RWPE2 (cell line): Measurements from ENCODE around the gene CRYBB3.
A peak's percentile ranks its signal among the peaks of the same experiment; 100 is the strongest.

Experiments
- ATAC-seq: fragments of 200-7000 bp; cut with Tn5 transposase; 3 replicates; pipeline ENCODE4 v1.9.1; 2021; ENCODE audit warnings: low read depth
- DNase-seq: peaks from one replicate; pipeline ENCODE4 v3.0.0-alpha.2; 2020; ENCODE audit warnings: low spot score
- H3K27ac ChIP-seq: fragments of 450-650 bp; 2 replicates; pipeline ENCODE4 v1.5.1; 2017; ENCODE audit warnings: mild to moderate bottlenecking; ENCODE audit not compliant: poor library complexity, severe bottlenecking
- H3K27me3 ChIP-seq: fragments of 250-450 bp; sonication (Bioruptor Pico); 2 replicates; pipeline ENCODE4 v1.5.1; 2021; ENCODE audit warnings: mild to moderate bottlenecking, moderate library complexity; ENCODE audit not compliant: insufficient read depth, poor library complexity, severe bottlenecking
- H3K36me3 ChIP-seq: fragments of 250-450 bp; sonication (Bioruptor Pico); 2 replicates; pipeline ENCODE4 v1.5.1; 2020; ENCODE audit warnings: low read depth, mild to moderate bottlenecking, moderate library complexity
- H3K4me1 ChIP-seq: fragments of 250-450 bp; sonication (Bioruptor Pico); 2 replicates; pipeline ENCODE4 v1.5.1; 2021; ENCODE audit warnings: mild to moderate bottlenecking, moderate library complexity; ENCODE audit not compliant: insufficient read depth, poor library complexity, severe bottlenecking
- H3K4me3 ChIP-seq: fragments of 250-450 bp; sonication (Bioruptor Pico); 2 replicates; pipeline ENCODE4 v1.5.1; 2021; ENCODE audit warnings: mild to moderate bottlenecking, moderate library complexity; ENCODE audit not compliant: severe bottlenecking
- H3K9me3 ChIP-seq: fragments of 250-450 bp; sonication (Bioruptor Pico); 2 replicates; pipeline ENCODE4 v1.5.1; 2021; ENCODE audit warnings: mild to moderate bottlenecking, moderate library complexity; ENCODE audit not compliant: severe bottlenecking
- CTCF ChIP-seq: fragments of 450-650 bp; IDR thresholded peaks from one replicate; pipeline ENCODE4 v1.5.1; 2017; ENCODE audit warnings: mild to moderate bottlenecking, moderate library complexity; ENCODE audit not compliant: poor library complexity, severe bottlenecking

The CRYBB3 gene

DNA sequence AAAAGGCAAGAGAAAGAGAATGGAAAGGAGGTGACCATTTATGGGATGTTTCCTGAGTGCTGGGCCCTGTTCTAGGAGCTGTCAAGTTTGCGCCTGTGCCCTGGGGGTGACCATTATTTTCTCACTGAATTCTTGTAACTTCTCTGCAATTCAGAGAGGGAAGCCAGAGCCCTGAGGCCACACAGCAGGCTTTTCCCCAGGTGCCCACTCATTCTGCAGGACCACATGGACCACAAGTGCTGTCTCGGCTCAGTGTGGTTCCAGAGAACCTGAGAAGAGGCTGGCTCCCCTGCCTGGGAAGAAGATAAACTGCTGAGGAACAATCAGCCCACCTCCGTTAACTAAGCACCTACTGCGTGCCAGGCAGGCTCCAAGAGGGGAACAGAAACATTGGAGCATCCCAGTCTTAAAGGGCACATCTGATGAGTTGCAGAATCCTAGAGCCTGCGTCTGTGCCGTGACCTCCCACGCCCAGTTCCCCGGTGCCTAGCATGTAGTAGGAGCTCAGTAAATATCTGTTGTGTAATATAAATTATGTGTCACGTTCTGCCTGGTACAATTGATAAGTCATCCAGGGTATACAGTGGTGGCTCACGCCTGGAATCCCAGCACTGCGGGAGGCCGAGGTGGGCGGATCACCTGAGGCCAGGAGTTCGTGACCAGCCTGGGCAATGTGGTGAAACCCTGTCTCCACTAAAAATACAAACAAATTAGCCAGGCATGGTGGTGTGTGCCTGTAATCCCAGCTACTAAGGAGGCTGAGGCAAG lies 31.6 kb upstream of the CRYBB3 start:
- DNase-seq, result no peak
- no peak overlapping the region for H3K27ac ChIP-seq

GRCh38 chr22:25169278-25170031 lies 30.2 kb upstream of the CRYBB3 start:
- H3K27me3 ChIP-seq, result no peaks in the 10 kb centered on the region
- no peak overlapping the region for H3K27ac ChIP-seq
- TF ChIP-seq CTCF, result no peak
- peaks cover 31% of the 10 kb centered on the region for H3K36me3 ChIP-seq
- H3K9me3 ChIP-seq, result no peaks in the 10 kb centered on the region
- ATAC-seq (no peak), DNase-seq (no peak)
- peaks cover 5% of the 10 kb centered on the region for H3K4me1 ChIP-seq
- no peak overlapping the region for H3K4me3 ChIP-seq

More for the DNA sequence above, 31.6 kb upstream of the CRYBB3 start:
- ATAC-seq, result no peak
- no peak for TF ChIP-seq CTCF
- H3K4me3 ChIP-seq, result no peak overlapping the region
- H3K9me3 ChIP-seq, result no peaks in the 10 kb centered on the region
- H3K36me3 ChIP-seq, result peaks cover 20% of the 10 kb centered on the region
- no peaks in the 10 kb centered on the region for H3K27me3 ChIP-seq
- H3K4me1 ChIP-seq, result peaks cover 10% of the 10 kb centered on the region

DNA sequence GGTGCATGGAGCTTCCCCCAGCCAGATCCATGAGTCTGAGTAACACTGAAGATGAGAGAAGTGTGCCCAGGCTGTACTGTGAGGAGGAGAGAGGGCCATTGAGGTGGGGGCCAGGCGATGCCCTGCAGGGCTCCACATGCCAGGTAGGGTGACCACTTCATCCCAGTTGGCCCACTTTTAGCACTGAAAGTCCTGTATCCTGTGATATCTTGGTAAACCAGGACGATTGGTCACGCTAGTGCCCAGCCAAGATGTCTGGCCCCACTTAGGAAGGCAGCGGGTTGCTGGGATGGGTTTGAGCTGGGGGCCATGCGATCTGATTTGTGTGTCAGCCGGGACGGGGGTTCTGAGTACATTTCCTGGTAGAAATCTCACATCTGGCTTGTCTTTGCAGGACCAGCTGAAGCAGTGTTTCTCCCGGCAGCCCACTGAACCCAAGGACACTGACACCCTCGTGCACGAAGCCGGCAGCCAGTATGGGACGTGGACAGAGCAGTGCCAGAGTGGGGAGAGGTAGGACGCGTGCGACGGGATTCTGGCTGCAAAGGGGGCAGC lies 29.2 kb upstream of the CRYBB3 start:
- H3K4me1 ChIP-seq, result peaks cover 5% of the 10 kb centered on the region
- H3K9me3 ChIP-seq, result no peaks in the 10 kb centered on the region
- DNase-seq (no peak), ATAC-seq (no peak)
- no peak for TF ChIP-seq CTCF
- H3K27me3 ChIP-seq, result no peaks in the 10 kb centered on the region
- no peak overlapping the region for H3K27ac ChIP-seq
- no peak overlapping the region for H3K4me3 ChIP-seq
- peaks cover 41% of the 10 kb centered on the region for H3K36me3 ChIP-seq

GRCh38 chr22:25172153-25172552 lies 27.5 kb upstream of the CRYBB3 start:
- TF ChIP-seq CTCF, result peak; percentile 41
- Histone ChIP-seq H3K27me3 (no peaks in the 10 kb centered on the region), H3K27ac (no peak overlapping the region), H3K9me3 (no peaks in the 10 kb centered on the region), H3K4me3 (no peak overlapping the region), H3K36me3 (peaks cover 50% of the 10 kb centered on the region), H3K4me1 (peaks cover 5% of the 10 kb centered on the region)
- DNase-seq, result no peak
- ATAC-seq, result peak; percentile 39; the same call in 1 of the 3 replicates
